Gastrocnemius medialis (tissue), 4 donors: ENCODE data around the gene PGGHG.

ENCODE experiments used
- POLR2A ChIP-seq, 2 donors: fragments of 450-650 bp; IDR thresholded peaks; one replicate each; pipeline ENCODE4 v1.6.1; 2017; ENCODE audit warnings: antibody characterized with exemption in 2 of 2, mild to moderate bottlenecking in 2 of 2, moderate library complexity in 2 of 2
- TF ChIP-seq, protein P1 (sequence below), 5 experiments: fragments of 450-650 bp in 3 of 5; fragments of 200-600 bp in 2 of 5; sonication (generic) in 2 of 5; IDR thresholded peaks in 4 of 5; conservative IDR thresholded peaks in 1 of 5; 1 replicate in 4 of 5; 2 replicates in 1 of 5; pipeline ENCODE4 v1.5.1; 2016 to 2019; ENCODE audit warnings: antibody characterized with exemption in 5 of 5, mild to moderate bottlenecking in 3 of 5, moderate library complexity in 3 of 5

- TF ChIP-seq, protein P1, sequence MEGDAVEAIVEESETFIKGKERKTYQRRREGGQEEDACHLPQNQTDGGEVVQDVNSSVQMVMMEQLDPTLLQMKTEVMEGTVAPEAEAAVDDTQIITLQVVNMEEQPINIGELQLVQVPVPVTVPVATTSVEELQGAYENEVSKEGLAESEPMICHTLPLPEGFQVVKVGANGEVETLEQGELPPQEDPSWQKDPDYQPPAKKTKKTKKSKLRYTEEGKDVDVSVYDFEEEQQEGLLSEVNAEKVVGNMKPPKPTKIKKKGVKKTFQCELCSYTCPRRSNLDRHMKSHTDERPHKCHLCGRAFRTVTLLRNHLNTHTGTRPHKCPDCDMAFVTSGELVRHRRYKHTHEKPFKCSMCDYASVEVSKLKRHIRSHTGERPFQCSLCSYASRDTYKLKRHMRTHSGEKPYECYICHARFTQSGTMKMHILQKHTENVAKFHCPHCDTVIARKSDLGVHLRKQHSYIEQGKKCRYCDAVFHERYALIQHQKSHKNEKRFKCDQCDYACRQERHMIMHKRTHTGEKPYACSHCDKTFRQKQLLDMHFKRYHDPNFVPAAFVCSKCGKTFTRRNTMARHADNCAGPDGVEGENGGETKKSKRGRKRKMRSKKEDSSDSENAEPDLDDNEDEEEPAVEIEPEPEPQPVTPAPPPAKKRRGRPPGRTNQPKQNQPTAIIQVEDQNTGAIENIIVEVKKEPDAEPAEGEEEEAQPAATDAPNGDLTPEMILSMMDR (IDR thresholded peaks at IDR 0.05 in 4 of 5, conservative IDR thresholded peaks at IDR 0.05 in 1 of 5), result no peak
- no peak for TF ChIP-seq POLR2A (IDR thresholded peaks at IDR 0.05)
Measured at GRCh38 chr11:283405-284104, 5.4 kb upstream of the PGGHG start.
